Vagina (tissue), 2 donors: ENCODE results near the gene HSPBAP1. TPM values are rescaled to one million over a fixed set of nuclear protein-coding genes. Genes with fewer than 3 reads are reported as not detected.

Source experiments
- DNase-seq, 2 donors: peaks; one replicate each; pipeline ENCODE4 v3.0.0-alpha.2; 2017; ENCODE audit errors: extremely low spot score in 2 of 2
- H3K27ac ChIP-seq: fragments of 200-600 bp; sonication (generic); one replicate; pipeline ENCODE4 v1.5.1; 2019
- H3K27me3 ChIP-seq: fragments of 200-600 bp; sonication (generic); one replicate; pipeline ENCODE4 v1.5.1; 2019
- H3K36me3 ChIP-seq, 2 donors: fragments of 200-600 bp; sonication (generic); one replicate each; pipeline ENCODE4 v1.5.1; 2017 to 2019
- H3K4me1 ChIP-seq: fragments of 200-600 bp; sonication (generic); one replicate; pipeline ENCODE4 v1.5.1; 2019
- H3K4me3 ChIP-seq, 2 donors: fragments of 200-600 bp; sonication (generic); 1 replicate in 1 of 2; 2 replicates in 1 of 2; pipeline ENCODE4 v1.5.1; 2016 to 2019
- H3K9me3 ChIP-seq: fragments of 200-600 bp; sonication (generic); one replicate; pipeline ENCODE4 v1.5.1; 2019
- POLR2A ChIP-seq, 2 donors: fragments of 450-650 bp; IDR thresholded peaks; one replicate each; pipeline ENCODE4 v1.6.1; 2017; ENCODE audit warnings: antibody characterized with exemption in 2 of 2, mild to moderate bottlenecking in 2 of 2, moderate library complexity in 2 of 2
- POLR2AphosphoS5 ChIP-seq, 2 donors: sonication (generic); formaldehyde crosslinking; IDR thresholded peaks; one replicate each; pipeline ENCODE4 v1.9.0; 2017; ENCODE audit warnings: antibody characterized with exemption in 2 of 2, mild to moderate bottlenecking in 2 of 2, low read depth in 1 of 2; ENCODE audit not compliant: insufficient read depth in 1 of 2
- intact Hi-C: fragments of 100-400 bp; cut with DNase I; formaldehyde crosslinking; loops from one replicate; pipeline ENCODE4 v1.15.1; 2023
- total RNA-seq: library from RNA; depleted of rRNA; stranded (reverse); fragments of >200 nt; gene quantifications from one replicate; pipeline ENCODE4 v1.2.3, GENCODE V29; 2016
- TF ChIP-seq, protein P1 (sequence below), 3 experiments: fragments of 450-650 bp in 2 of 3; fragments of 200-600 bp in 1 of 3; sonication (generic) in 1 of 3; IDR thresholded peaks; one replicate each; pipeline ENCODE4 v1.5.1; 2017 to 2019; ENCODE audit warnings: antibody characterized with exemption in 3 of 3, mild to moderate bottlenecking in 2 of 3, moderate library complexity in 2 of 3

HSPBAP1 gene
- total RNA-seq, 1 donor from 2014 or later, result 9.8 TPM

DNA sequence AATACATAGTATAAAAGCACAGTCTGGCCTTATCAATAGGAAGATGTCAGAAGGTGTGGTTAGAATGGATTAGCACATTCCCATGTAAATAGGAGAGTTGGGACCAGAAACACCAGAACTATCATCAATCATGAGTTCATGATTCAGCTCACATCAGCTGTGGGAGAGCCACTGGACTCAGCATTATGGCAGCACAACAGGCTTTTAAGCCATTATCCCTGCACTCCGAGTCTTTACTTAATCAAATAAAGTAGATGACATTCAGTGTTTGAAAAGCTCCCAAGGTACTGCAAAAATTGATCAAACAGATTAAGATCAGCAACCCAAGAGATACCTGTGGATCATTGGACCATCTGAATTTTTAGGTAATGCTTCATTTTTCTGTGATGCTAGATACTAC lies 88.3 kb downstream of the HSPBAP1 start:
- no peak for DNase-seq
- Histone ChIP-seq H3K4me3 (no peak overlapping the region), H3K27me3 (no peaks in the 10 kb centered on the region), H3K36me3 (peaks cover 0 to 17% of the 10 kb centered on the region in 2 donors), H3K27ac (no peak overlapping the region), H3K9me3 (no peaks in the 10 kb centered on the region), H3K4me1 (no peaks in the 10 kb centered on the region)
- intact Hi-C loops, result no loop called here
- TF ChIP-seq, protein P1, sequence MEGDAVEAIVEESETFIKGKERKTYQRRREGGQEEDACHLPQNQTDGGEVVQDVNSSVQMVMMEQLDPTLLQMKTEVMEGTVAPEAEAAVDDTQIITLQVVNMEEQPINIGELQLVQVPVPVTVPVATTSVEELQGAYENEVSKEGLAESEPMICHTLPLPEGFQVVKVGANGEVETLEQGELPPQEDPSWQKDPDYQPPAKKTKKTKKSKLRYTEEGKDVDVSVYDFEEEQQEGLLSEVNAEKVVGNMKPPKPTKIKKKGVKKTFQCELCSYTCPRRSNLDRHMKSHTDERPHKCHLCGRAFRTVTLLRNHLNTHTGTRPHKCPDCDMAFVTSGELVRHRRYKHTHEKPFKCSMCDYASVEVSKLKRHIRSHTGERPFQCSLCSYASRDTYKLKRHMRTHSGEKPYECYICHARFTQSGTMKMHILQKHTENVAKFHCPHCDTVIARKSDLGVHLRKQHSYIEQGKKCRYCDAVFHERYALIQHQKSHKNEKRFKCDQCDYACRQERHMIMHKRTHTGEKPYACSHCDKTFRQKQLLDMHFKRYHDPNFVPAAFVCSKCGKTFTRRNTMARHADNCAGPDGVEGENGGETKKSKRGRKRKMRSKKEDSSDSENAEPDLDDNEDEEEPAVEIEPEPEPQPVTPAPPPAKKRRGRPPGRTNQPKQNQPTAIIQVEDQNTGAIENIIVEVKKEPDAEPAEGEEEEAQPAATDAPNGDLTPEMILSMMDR (IDR thresholded peaks at IDR 0.05), result no peak
- TF ChIP-seq POLR2AphosphoS5 (IDR thresholded peaks at IDR 0.05; ENCODE audit: insufficient read depth in 1 of 2, low read depth in 1 of 2) (no peak), POLR2A (IDR thresholded peaks at IDR 0.05) (no peak)

DNA sequence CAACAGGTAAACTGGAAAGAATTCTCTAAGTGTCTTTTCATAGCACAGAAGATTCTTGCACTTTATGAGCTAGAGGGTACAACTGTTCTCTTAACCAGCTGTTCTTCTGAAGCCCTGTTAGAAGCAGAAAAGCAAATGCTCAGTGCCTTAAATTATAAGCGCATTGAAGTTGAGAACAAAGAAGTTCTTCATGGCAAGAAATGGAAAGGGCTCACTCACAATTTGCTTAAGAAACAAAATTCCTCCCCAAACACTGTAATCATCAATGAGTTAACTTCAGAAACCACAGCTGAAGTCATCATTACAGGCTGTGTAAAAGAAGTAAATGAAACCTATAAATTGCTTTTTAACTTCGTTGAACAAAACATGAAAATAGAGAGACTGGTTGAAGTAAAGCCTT lies 93.4 kb downstream of the HSPBAP1 start:
- Histone ChIP-seq H3K4me1 (peaks cover 8% of the 10 kb centered on the region), H3K4me3 (no peak overlapping the region), H3K27ac (no peak overlapping the region), H3K9me3 (no peaks in the 10 kb centered on the region), H3K27me3 (no peaks in the 10 kb centered on the region), H3K36me3 (peaks cover 0 to 36% of the 10 kb centered on the region in 2 donors)
- intact Hi-C loops, result no loop called here
- DNase-seq, result no peak
- TF ChIP-seq POLR2A (IDR thresholded peaks at IDR 0.05) (no peak), POLR2AphosphoS5 (IDR thresholded peaks at IDR 0.05; ENCODE audit: insufficient read depth in 1 of 2, low read depth in 1 of 2) (no peak)
- TF ChIP-seq, protein P1 (IDR thresholded peaks at IDR 0.05), result no peak

DNA sequence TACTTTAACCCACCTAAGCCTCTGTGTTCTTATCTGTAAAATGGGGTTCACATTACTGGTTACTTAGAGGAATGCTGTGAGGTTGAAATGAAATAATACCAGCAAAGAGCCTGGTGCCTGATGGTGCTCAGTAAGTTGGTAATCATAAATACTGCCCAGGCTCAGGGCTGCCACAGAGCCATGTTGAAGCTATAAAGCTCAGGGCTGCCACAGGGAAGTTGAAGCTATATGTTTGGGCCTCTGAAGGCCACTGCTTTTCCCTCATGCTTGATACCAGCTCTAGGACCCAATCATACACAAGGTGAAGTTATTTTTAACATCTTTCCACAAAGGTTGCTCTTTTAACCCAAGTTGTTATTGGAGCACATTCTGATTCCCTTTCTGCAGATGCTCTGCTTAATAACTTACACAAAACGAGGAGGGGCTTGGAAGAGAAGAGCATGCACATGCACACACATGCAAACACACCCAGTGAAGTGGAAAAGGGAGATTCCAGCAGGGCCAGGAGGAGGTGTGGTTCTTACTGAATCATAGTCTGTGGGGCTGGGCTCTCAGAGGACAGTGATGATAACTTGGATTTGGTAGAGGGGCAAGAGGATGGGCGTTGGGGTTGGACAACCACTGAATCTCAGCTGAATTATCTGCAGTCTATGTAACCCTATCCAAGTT lies 95.5 kb downstream of the HSPBAP1 start:
- Histone ChIP-seq H3K27ac (no peak overlapping the region), H3K4me3 (no peak overlapping the region), H3K36me3 (peaks cover 0 to 50% of the 10 kb centered on the region in 2 donors), H3K27me3 (no peaks in the 10 kb centered on the region), H3K4me1 (peaks cover 8% of the 10 kb centered on the region), H3K9me3 (no peaks in the 10 kb centered on the region)
- intact Hi-C loops, result no loop called here
- TF ChIP-seq, protein P1 (IDR thresholded peaks at IDR 0.05), result no peak
- TF ChIP-seq POLR2A (IDR thresholded peaks at IDR 0.05), result no peak
- TF ChIP-seq POLR2AphosphoS5 (IDR thresholded peaks at IDR 0.05; ENCODE audit: insufficient read depth in 1 of 2, low read depth in 1 of 2), result no peak
- no peak for DNase-seq

DNA sequence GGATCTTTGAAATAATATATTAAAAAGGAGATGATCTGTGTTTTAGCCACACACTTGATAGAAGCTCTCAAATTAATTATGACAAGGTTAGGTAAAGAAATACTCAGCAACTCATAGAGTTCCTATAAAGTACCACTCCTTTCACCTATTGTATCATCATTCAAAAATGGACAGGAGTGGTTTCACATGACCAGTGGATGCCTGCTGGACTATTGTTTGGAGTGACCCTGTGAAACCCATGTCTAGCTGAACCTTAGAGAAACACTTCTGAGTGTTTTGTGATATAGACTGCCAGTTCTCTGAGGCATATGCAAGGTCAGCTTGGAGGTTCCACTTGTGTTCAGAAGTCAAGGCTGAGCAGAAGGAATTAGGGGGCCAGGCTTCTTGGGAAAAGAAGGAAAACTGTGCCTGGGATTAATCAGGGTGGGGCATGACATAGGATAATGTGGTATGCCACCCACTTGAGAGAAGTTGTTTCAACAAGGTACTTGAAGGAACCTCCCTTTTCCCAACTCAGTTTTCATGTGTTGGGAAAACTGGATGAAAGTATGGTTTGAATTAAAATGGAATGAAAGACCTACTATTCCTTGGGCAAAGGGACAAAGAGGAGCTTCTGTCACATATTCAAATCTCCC lies 97.6 kb downstream of the HSPBAP1 start:
- DNase-seq, result no peak
- TF ChIP-seq POLR2A (IDR thresholded peaks at IDR 0.05) (no peak), POLR2AphosphoS5 (IDR thresholded peaks at IDR 0.05; ENCODE audit: insufficient read depth in 1 of 2, low read depth in 1 of 2) (no peak)
- TF ChIP-seq, protein P1 (IDR thresholded peaks at IDR 0.05), result no peak
- Histone ChIP-seq H3K36me3 (peaks cover 0 to 50% of the 10 kb centered on the region in 2 donors), H3K4me3 (no peak overlapping the region), H3K9me3 (no peaks in the 10 kb centered on the region), H3K4me1 (peaks cover 8% of the 10 kb centered on the region), H3K27me3 (no peaks in the 10 kb centered on the region), H3K27ac (no peak overlapping the region)
- intact Hi-C loops, result no loop called here

DNA sequence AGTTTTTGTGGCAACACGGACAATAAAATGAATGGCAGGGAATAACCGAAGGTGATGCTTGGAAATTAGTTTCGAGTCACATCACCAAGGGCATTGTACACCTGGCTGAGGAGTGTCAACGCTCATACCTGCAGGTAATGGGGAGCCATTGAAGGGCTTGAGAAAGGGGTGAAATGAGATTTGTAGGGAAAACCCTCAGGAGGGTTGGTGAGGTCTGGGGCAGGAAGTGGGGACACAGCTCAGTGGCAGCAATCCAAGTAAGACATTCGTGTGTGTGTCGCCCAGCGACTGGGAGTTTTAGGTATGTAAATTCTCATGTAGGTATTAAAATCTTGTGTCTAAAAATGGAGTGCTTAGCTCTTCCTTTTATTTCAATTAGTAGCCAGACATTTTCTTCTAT lies 98.7 kb downstream of the HSPBAP1 start:
- TF ChIP-seq, protein P1 (IDR thresholded peaks at IDR 0.05), result no peak
- TF ChIP-seq POLR2AphosphoS5 (IDR thresholded peaks at IDR 0.05; ENCODE audit: insufficient read depth in 1 of 2, low read depth in 1 of 2) (no peak), POLR2A (IDR thresholded peaks at IDR 0.05) (no peak)
- H3K27me3 ChIP-seq, result no peaks in the 10 kb centered on the region
- H3K4me1 ChIP-seq, result peaks cover 8% of the 10 kb centered on the region
- peaks cover 0 to 48% of the 10 kb centered on the region in 2 donors for H3K36me3 ChIP-seq
- H3K9me3 ChIP-seq, result no peaks in the 10 kb centered on the region
- intact Hi-C loops, result no loop called here
- H3K4me3 ChIP-seq, result no peak overlapping the region
- H3K27ac ChIP-seq, result no peak overlapping the region
- DNase-seq, result no peak
